ENCODE measurements around the gene SLF2.

The SLF2 gene

DNA sequence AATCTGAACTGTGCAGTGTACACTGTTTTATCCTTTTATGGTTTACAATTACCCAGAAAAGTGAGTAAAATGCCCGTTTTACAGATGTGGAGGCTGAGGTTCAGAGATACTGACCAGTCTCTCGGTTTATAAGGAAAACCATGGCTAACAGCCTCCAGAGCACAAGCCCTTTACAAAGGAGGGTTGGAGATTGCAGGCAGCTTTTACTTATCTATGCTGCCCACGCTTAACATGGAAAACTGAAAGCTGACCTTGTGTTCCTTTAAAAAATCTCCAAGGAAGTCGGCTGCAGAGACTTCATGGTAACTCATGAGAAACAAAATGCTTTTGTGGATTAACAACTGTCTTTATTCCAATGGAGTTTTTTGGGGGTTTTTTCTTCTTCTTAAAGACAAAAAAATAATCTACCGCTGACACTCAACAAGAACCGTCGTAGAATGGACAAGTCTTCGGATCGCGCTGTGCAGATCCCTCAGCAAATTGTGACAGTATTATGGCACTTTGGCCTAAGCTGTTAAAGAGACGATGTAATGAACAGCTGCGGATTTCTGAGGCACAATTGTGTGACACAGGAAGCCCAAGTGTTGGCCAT is 654 bp upstream of the SLF2 start:
- no peak for DNase-seq (ENCODE audit: extremely low read depth, low read depth)
- TF ChIP-seq, protein P1, sequence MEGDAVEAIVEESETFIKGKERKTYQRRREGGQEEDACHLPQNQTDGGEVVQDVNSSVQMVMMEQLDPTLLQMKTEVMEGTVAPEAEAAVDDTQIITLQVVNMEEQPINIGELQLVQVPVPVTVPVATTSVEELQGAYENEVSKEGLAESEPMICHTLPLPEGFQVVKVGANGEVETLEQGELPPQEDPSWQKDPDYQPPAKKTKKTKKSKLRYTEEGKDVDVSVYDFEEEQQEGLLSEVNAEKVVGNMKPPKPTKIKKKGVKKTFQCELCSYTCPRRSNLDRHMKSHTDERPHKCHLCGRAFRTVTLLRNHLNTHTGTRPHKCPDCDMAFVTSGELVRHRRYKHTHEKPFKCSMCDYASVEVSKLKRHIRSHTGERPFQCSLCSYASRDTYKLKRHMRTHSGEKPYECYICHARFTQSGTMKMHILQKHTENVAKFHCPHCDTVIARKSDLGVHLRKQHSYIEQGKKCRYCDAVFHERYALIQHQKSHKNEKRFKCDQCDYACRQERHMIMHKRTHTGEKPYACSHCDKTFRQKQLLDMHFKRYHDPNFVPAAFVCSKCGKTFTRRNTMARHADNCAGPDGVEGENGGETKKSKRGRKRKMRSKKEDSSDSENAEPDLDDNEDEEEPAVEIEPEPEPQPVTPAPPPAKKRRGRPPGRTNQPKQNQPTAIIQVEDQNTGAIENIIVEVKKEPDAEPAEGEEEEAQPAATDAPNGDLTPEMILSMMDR (IDR thresholded peaks at IDR 0.05; ENCODE audit: low read depth, low read length) = no peak

DNA sequence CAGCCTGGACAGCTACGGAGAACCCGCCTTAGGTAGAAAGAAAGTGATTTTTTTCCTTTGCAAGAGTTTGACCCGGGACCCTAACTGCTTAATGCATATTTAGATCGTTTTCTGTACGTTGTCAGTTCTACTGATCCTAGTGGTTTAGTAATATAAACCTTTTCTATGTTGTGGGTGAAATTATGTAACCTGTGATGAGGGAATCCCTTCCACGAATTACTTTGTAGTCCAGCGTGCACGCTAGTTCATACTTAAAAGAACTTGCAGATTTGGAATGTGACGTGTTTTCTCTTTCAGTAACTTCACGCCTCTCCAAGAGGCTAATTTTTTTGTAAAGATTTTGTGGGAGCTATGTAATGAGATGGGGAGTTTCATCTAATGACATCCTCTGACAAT is 705 bp downstream of the SLF2 start:
- TF ChIP-seq, protein P1 (IDR thresholded peaks at IDR 0.05; ENCODE audit: low read depth, low read length) = no peak

DNA sequence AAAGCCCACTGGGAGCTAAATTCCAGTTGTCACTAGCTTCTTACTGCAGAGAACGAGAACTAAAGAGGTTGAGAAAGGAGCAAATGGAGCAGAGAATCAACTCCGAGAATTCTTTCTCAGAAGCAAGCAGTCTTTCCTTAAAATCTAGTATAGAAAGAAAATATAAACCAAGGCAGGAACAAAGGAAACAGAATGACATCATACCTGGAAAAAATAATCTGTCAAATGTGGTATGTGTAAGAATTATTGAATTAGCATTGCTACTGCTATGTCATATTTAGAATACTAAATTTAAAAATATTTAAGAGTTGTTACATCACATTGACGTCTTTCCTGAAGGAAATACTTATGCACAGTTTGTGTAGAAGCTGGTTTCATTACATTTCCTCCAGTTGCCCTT is 4.3 kb downstream of the SLF2 start:
- TF ChIP-seq, protein P1 (IDR thresholded peaks at IDR 0.05; ENCODE audit: low read depth, low read length) = no peak

More for the DNA sequence above, 705 bp downstream of the SLF2 start:
- DNase-seq (ENCODE audit: extremely low read depth, low read depth) = no peak

DNA sequence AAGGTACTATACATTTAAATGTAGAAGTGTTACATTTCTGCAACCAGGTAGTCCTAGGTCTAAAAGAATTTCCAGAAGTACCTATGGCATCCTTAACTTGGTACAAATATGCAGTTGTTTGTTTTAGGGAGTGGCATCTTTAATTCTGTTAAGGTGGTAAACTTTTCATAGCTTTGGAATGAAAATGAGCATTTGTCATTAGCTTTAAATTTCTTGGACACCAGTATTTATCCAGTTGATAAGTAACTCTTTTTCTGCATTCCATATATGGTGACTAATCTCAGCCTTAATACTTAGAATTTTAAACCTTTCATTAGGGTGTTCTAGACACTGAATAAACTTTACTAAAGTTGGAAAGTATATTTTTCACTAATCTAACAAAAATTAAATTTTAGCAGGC is 10.8 kb downstream of the SLF2 start:
- TF ChIP-seq, protein P1 (IDR thresholded peaks at IDR 0.05; ENCODE audit: low read depth, low read length) = no peak

More for the DNA sequence above, 4.3 kb downstream of the SLF2 start:
- no peak for DNase-seq (ENCODE audit: extremely low read depth, low read depth)

DNA sequence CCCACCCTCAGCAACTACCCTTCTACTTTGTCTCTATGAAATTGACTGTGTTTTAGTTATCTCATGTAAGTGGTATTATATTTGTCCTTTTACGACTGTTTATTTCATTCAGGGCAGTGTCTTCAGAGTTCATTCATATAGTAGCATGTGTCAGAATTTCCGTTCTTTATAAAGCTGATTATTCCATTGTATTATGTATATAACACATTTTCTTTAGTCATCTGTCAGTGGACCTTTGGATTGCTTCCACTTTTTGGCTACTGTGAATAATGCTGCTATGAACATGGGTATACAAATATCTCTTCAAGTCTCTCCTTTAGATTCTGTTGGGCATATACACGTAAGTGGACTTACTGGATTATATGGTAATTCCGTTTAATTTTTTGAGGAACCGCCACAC is 14.5 kb downstream of the SLF2 start:
- TF ChIP-seq, protein P1 (IDR thresholded peaks at IDR 0.05; ENCODE audit: low read depth, low read length) = no peak
- no peak for DNase-seq (ENCODE audit: extremely low read depth, low read depth)

More for the DNA sequence above, 10.8 kb downstream of the SLF2 start:
- no peak for DNase-seq (ENCODE audit: extremely low read depth, low read depth)

DNA sequence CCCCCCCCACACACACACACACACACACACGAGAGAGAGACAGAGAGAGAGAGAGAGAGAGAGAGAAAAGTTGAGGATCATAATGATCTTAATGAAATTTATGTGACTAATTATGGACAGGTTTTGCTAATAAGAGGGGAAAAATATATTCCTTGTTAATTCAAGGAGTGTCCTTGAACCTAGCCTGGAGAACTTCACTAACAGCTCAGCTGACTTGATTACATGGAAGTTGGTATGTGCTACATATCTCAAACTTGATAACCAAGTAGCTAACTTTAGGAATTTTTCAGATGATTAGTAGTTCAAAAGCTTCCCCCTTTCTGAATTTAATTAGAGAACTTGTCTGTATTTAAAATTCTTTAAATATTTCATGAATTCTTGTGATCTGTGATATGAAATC is 15.3 kb downstream of the SLF2 start:
- DNase-seq (ENCODE audit: extremely low read depth, low read depth) = no peak
- TF ChIP-seq, protein P1 (IDR thresholded peaks at IDR 0.05; ENCODE audit: low read depth, low read length) = no peak

DNA sequence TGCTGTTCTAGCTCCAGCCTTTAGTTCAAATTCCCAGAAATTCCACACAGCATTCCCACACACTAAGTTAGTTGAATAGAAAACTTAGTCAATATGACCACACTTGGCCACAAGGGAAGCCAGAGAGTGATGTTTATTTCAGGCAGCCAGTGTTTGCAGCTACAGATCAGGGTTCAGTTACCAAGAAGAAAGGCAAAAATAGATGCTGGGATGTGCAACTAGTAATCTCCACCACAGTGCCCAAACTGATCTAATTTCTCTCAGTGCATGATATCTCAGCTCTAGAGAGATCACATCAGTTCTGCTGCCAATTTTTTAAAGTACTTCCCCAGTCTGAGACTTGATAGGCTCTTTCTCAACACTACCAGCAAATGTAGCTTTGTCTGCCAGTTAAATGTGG is 17.6 kb downstream of the SLF2 start:
- DNase-seq (ENCODE audit: extremely low read depth, low read depth) = no peak
- TF ChIP-seq, protein P1 (IDR thresholded peaks at IDR 0.05; ENCODE audit: low read depth, low read length) = no peak; the same call in 1 of the 2 replicates

Data from AG09319 (cell line).